ENCODE data around the gene FGGY.
"Not testable (repeated sequence)": the region's sequence is repeated elsewhere in the genome, so short reads cannot be mapped to it uniquely, and the experiment has no call there.

Gene FGGY

GRCh38 chr1:59570524-59570923 lies 273.6 kb downstream of the FGGY start:
- DNase-seq (ENCODE audit: low read depth, low spot score) = no peak

- no peak for DNase-seq (ENCODE audit: low read depth, low spot score)
These were observed 277.2 kb downstream of the FGGY start for GRCh38 chr1:59574085-59574484.

- DNase-seq (ENCODE audit: low read depth, low spot score) = no peak
These were observed 280.9 kb downstream of the FGGY start for GRCh38 chr1:59577774-59578173.

GRCh38 chr1:59579222-59579621 lies 282.3 kb downstream of the FGGY start:
- DNase-seq (ENCODE audit: low read depth, low spot score) = no peak

- no peak for DNase-seq (ENCODE audit: low read depth, low spot score)
These were observed 283.4 kb downstream of the FGGY start for GRCh38 chr1:59580257-59580656.

- not testable (repeated sequence) for DNase-seq (ENCODE audit: low read depth, low spot score)
These were observed 295.5 kb downstream of the FGGY start for GRCh38 chr1:59592410-59592809.

- no peak for DNase-seq (ENCODE audit: low read depth, low spot score)
These were observed 296.0 kb downstream of the FGGY start for GRCh38 chr1:59592924-59593323.

- DNase-seq (ENCODE audit: low read depth, low spot score) = no peak
These were observed 297.2 kb downstream of the FGGY start for GRCh38 chr1:59593798-59594790.

GRCh38 chr1:59595774-59596173 lies 298.9 kb downstream of the FGGY start:
- no peak for DNase-seq (ENCODE audit: low read depth, low spot score)

- no peak for DNase-seq (ENCODE audit: low read depth, low spot score)
These were observed 299.5 kb downstream of the FGGY start for GRCh38 chr1:59596432-59596831.

GRCh38 chr1:59596956-59597355 lies 300.1 kb downstream of the FGGY start:
- DNase-seq (ENCODE audit: low read depth, low spot score) = no peak

GRCh38 chr1:59597420-59598119 lies 300.7 kb downstream of the FGGY start:
- DNase-seq (ENCODE audit: low read depth, low spot score) = no peak

- no peak for DNase-seq (ENCODE audit: low read depth, low spot score)
These were observed 301.2 kb downstream of the FGGY start for GRCh38 chr1:59598120-59598440.

GRCh38 chr1:59601041-59601441 lies 304.1 kb downstream of the FGGY start:
- no peak for DNase-seq (ENCODE audit: low read depth, low spot score)

- no peak for DNase-seq (ENCODE audit: low read depth, low spot score)
These were observed 304.9 kb downstream of the FGGY start for GRCh38 chr1:59601811-59602210.

- no peak for DNase-seq (ENCODE audit: low read depth, low spot score)
These were observed 307.3 kb downstream of the FGGY start for GRCh38 chr1:59604191-59604590.

GRCh38 chr1:59605184-59605583 lies 308.3 kb downstream of the FGGY start:
- no peak for DNase-seq (ENCODE audit: low read depth, low spot score)

GRCh38 chr1:59605761-59606160 lies 308.9 kb downstream of the FGGY start:
- DNase-seq (ENCODE audit: low read depth, low spot score) = no peak

GRCh38 chr1:59609245-59609644 lies 312.4 kb downstream of the FGGY start:
- no peak for DNase-seq (ENCODE audit: low read depth, low spot score)

- DNase-seq (ENCODE audit: low read depth, low spot score) = not testable (repeated sequence)
These were observed 313.6 kb downstream of the FGGY start for GRCh38 chr1:59610499-59610898.

- no peak for DNase-seq (ENCODE audit: low read depth, low spot score)
These were observed 320.5 kb downstream of the FGGY start for GRCh38 chr1:59617434-59617833.

GRCh38 chr1:59619557-59619956 lies 322.7 kb downstream of the FGGY start:
- DNase-seq (ENCODE audit: low read depth, low spot score) = no peak

- no peak for DNase-seq (ENCODE audit: low read depth, low spot score)
These were observed 328.5 kb downstream of the FGGY start for GRCh38 chr1:59625384-59625783.
